K562 (cell line): Measurements from ENCODE around the gene TRAPPC4. TPM values are rescaled to one million over a fixed set of nuclear protein-coding genes. Genes with fewer than 3 reads are reported as not detected.
A peak's percentile ranks its signal among the peaks of the same experiment; 100 is the strongest.
"Not testable (repeated sequence)": the region's sequence is repeated elsewhere in the genome, so short reads cannot be mapped to it uniquely, and the experiment has no call there.

Source experiments
- ATAC-seq: fragments of 200-7000 bp; cut with Tn5 transposase; 3 replicates; pipeline ENCODE4 v1.9.1; 2020; ENCODE audit warnings: moderate library complexity
- BruUV-seq: library from RNA; stranded (reverse); fragments of 400-500 nt; replicated peaks from 2 replicates; lab custom pipeline; 2021; lab: Mats Ljungman, UMichigan
- CTCF ChIA-PET: fragments of 300-600 bp; formaldehyde crosslinking; extraction: SDS; loops from one replicate; lab custom pipeline; 2021; ENCODE audit warnings: low intra/inter-chr PET ratio; lab: Yijun Ruan, JAX
- POLR2A ChIA-PET: fragments of 300-600, 350-650 bp; sonication (Branson Sonifier 250); formaldehyde crosslinking; extraction: SDS; loops from one replicate; lab custom pipeline; 2021; ENCODE audit warnings: antibody characterized with exemption, inconsistent platforms; lab: Yijun Ruan, JAX
- DNase-seq, 4 experiments: peaks; one replicate each; pipeline versions ENCODE4 v3.0.0 to v3.0.0-alpha.2; 2011 to 2018; ENCODE audit warnings: low spot score in 3 of 4, mixed read lengths in 3 of 4; ENCODE audit errors: extremely low read depth in 1 of 4
- FAIRE-seq: peaks from 2 replicates; lab custom pipeline; 2011; peaks lifted over from hg19 to GRCh38; lab: Jason Lieb, UNC
- H2AFZ ChIP-seq: 2 replicates; pipeline ENCODE4 v1.6.0; 2011; ENCODE audit warnings: low read depth, low read length, control low read depth, inconsistent platforms
- H3K27ac ChIP-seq: fragments of 200-600 bp; 3 replicates; pipeline ENCODE4 v1.8.0; 2011; ENCODE audit warnings: low read depth, mild to moderate bottlenecking, control low read depth, inconsistent platforms, low read length, moderate library complexity, mixed read lengths; ENCODE audit errors: extremely low read depth
- H3K27me3 ChIP-seq, 2 experiments: fragments of 300-600 bp in 1 of 2; 2 replicates in 1 of 2; 3 replicates in 1 of 2; pipeline versions ENCODE4 v1.6.0 to v1.8.0; 2011; ENCODE audit warnings: inconsistent platforms in 2 of 2, low read length in 2 of 2, mild to moderate bottlenecking in 1 of 2, mixed read lengths in 1 of 2, moderate library complexity in 1 of 2; ENCODE audit not compliant: control insufficient read depth in 2 of 2, insufficient read depth in 2 of 2
- H3K36me3 ChIP-seq: fragments of 300-600 bp; 3 replicates; pipeline ENCODE4 v1.8.0; 2011; ENCODE audit warnings: mild to moderate bottlenecking, low read length, inconsistent platforms; ENCODE audit not compliant: control insufficient read depth, insufficient read depth
- H3K4me1 ChIP-seq, 2 experiments: fragments of 200-600 bp in 1 of 2; replicated peaks in 1 of 2; 2 replicates in 1 of 2; 3 replicates in 1 of 2; pipeline versions ENCODE4 v1.5.1 to v1.8.0; 2011; ENCODE audit warnings: inconsistent platforms in 2 of 2, low read length in 2 of 2, mild to moderate bottlenecking in 1 of 2, mixed read lengths in 1 of 2, moderate library complexity in 1 of 2; ENCODE audit not compliant: control insufficient read depth in 2 of 2, insufficient read depth in 2 of 2
- H3K4me2 ChIP-seq: 2 replicates; pipeline ENCODE4 v1.6.1; 2011; ENCODE audit warnings: low read length, control low read depth, inconsistent platforms, mixed read lengths; ENCODE audit not compliant: insufficient read depth
- H3K4me3 ChIP-seq: fragments of 200-600 bp; sonication (generic), shearing (Covaris generic); 2 replicates; pipeline ENCODE4 v1.5.1; 2016; ENCODE audit warnings: control low read depth, inconsistent platforms
- H3K79me2 ChIP-seq: fragments of 200-600 bp; 3 replicates; pipeline ENCODE4 v1.8.0; 2011; ENCODE audit warnings: low read length, inconsistent platforms; ENCODE audit not compliant: control insufficient read depth, insufficient read depth
- H3K9ac ChIP-seq, 2 experiments: 2 replicates each; pipeline versions ENCODE4 v1.6.0 to v1.6.1; 2011; ENCODE audit warnings: low read depth in 2 of 2, low read length in 2 of 2, control low read depth in 1 of 2, inconsistent platforms in 1 of 2, mild to moderate bottlenecking in 1 of 2, mixed read lengths in 1 of 2; ENCODE audit not compliant: insufficient read depth in 1 of 2
- H3K9me1 ChIP-seq: one replicate; pipeline ENCODE4 v1.6.0; 2011; ENCODE audit warnings: inconsistent platforms, mild to moderate bottlenecking, low read length, moderate library complexity; ENCODE audit not compliant: control insufficient read depth, insufficient read depth
- H3K9me3 ChIP-seq: replicated peaks from 2 replicates; pipeline ENCODE4 v1.5.1; 2011; ENCODE audit warnings: low read depth, low read length, inconsistent platforms; ENCODE audit not compliant: control insufficient read depth, insufficient read depth
- H4K20me1 ChIP-seq: replicated peaks from 2 replicates; pipeline ENCODE4 v1.6.1; 2011; ENCODE audit warnings: low read length, inconsistent platforms, mixed read lengths; ENCODE audit not compliant: control insufficient read depth, insufficient read depth
- ETV5 ChIP-seq: sonication (generic); formaldehyde crosslinking; IDR thresholded peaks from 2 replicates; pipeline ENCODE4 v1.4.0; 2020; ENCODE audit warnings: low read depth, mild to moderate bottlenecking, missing genetic modification reagents
- POLR2G ChIP-seq: fragments of 200-400 bp; formaldehyde crosslinking; IDR thresholded peaks from 2 replicates; pipeline ENCODE4 v1.6.1; 2017; ENCODE audit warnings: low read depth, mild to moderate bottlenecking, antibody characterized with exemption, low read length, moderate library complexity
- WGBS: fragments of 100-300 bp; shearing (Covaris generic); methylation state at CpG from one replicate; pipeline ENCODE4 v1.1.6; 2016; ENCODE audit warnings: low coverage, mixed read lengths; ENCODE audit not compliant: insufficient coverage; ENCODE audit errors: missing lambda C conversion rate; 5-methylcytosine and 5-hydroxymethylcytosine counted together
- in situ Hi-C: fragments of 300-500 bp; cut with MboI; formaldehyde crosslinking; loops from 4 replicates; pipeline ENCODE4 v1.15.0; 2018; ENCODE audit warnings: inconsistent platforms, mixed read lengths
- intact Hi-C: fragments of 100-400 bp; cut with micrococcal nuclease; formaldehyde crosslinking; loops from 2 replicates; pipeline ENCODE4 v1.14.2; 2022
- polyA plus RNA-seq, 8 experiments: library from polyadenylated mRNA; depleted of rRNA in 4 of 8; stranded (reverse) in 5 of 8; unstranded in 3 of 8; fragments of >200 nt; fragmentation: Nextera tagmentation in 2 of 8; fragmentation: Illumina TruSeq in 1 of 8; extraction: Ambion mirVana in 2 of 8; extraction: Trizol in 1 of 8; gene quantifications; 2 replicates each; pipeline versions ENCODE4 v1.2.1 to v1.2.3, GENCODE V29; 2011 to 2014; ENCODE audit warnings: inconsistent platforms in 1 of 8, missing spikeins in 1 of 8
- total RNA-seq, 7 experiments: library from RNA; depleted of rRNA in 6 of 7; stranded (reverse); fragments of >200 nt in 6 of 7; fragmentation: Illumina TruSeq in 2 of 7; extraction: Trizol in 2 of 7; gene quantifications; 2 replicates each; pipeline versions ENCODE4 v1.2.1 to v1.2.3, GENCODE V29; 2011 to 2021; ENCODE audit warnings: low replicate concordance in 1 of 7

Gene TRAPPC4
- total and polyA plus RNA-seq, 9 of the 15 experiments (the other 6 are each of a cell fraction or from before 2014, with no cell fraction given): 121 to 524 (median 142) TPM

- ChIA-PET CTCF (no interaction called here), POLR2A (no interaction called here)
- Histone ChIP-seq H3K27ac (no peak overlapping the region), H3K4me1 (peaks cover 0 to 2% of the 10 kb centered on the region in 2 experiments; a peak in 3 of 5 replicates), H3K27me3 (no peaks in the 10 kb centered on the region), H3K4me2 (no peak overlapping the region), H3K9me1 (no peaks in the 10 kb centered on the region), H3K9me3 (no peaks in the 10 kb centered on the region), H3K36me3 (no peaks in the 10 kb centered on the region), H2AFZ (no peak overlapping the region), H3K9ac (no peak overlapping the region), H3K79me2 (no peaks in the 10 kb centered on the region), H3K4me3 (no peak overlapping the region), H4K20me1 (no peaks in the 10 kb centered on the region)
- 66% methylated on average over 5 of the region's 5 CpGs for WGBS
- no peak for TF ChIP-seq ETV5 (CRISPR knock-in tag)
- FAIRE-seq (no peak), ATAC-seq (0 out of 3 replicates have a peak, but pooled peaks have one; percentile 27), DNase-seq (no peak)
- intact Hi-C loops: no loop called here
- in situ Hi-C loops: no loop called here
- no TSS peak for BruUV-seq
These were observed 30.3 kb upstream of the TRAPPC4 start for GRCh38 chr11:118988280-118988679.

- POLR2A ChIA-PET, FAIRE-seq, CTCF ChIA-PET, H3K4me3 ChIP-seq, H3K9ac ChIP-seq, H3K79me2 ChIP-seq, H4K20me1 ChIP-seq, H3K9me1 ChIP-seq, H3K27me3 ChIP-seq, H3K4me1 ChIP-seq, H3K36me3 ChIP-seq, in situ Hi-C loops, DNase-seq, H2AFZ ChIP-seq, ATAC-seq, H3K27ac ChIP-seq, intact Hi-C loops, H3K4me2 ChIP-seq, H3K9me3 ChIP-seq, BruUV-seq: not testable (repeated sequence)
- 0 out of 2 replicates have a peak, but pooled peaks have one; percentile 29 for TF ChIP-seq POLR2G
- WGBS: 95% methylated on average over 14 of the region's 44 CpGs
These were observed 27.0 kb upstream of the TRAPPC4 start for GRCh38 chr11:118991486-118992038.
